ENCODE data around the gene ADGRV1.

The ADGRV1 gene

DNA sequence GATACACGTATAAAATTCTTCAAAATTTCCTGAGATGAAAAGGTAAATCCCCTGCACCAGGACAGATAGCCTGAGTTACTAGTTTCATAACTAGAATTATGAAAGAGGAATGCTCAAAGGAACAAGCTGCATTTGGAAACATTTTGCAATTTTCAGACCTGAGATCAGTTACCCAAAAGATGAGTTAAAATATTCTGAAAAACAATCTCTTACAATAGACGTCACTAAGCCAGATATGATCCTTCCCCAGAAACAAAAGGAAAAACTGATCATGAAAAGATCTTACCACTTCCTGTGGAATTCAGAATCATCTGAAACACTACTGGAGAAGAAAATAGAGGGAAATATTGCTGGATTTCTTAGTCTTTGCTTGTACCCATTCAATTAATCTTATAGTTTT is 619.9 kb downstream of the ADGRV1 start:
- DNase-seq, result no peak

DNA sequence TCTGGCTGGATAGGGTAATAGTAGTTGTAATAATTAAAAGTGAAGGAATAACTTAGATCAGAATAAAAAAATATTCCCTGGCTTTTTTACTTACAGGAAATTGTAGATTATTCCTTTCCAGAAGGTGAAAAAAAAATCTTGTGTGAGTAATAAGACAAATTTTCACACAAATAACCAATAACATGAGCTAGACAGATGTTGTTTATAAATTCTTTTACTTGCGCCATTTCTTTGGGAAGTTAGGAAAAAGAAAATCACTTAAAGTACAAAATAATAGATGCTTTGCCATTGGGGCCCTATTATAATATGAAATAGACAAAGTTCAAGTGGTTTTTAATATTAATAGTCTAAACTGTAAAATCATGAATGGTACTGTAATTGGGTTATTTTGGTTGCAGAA is 620.4 kb downstream of the ADGRV1 start:
- no peak for DNase-seq

DNA sequence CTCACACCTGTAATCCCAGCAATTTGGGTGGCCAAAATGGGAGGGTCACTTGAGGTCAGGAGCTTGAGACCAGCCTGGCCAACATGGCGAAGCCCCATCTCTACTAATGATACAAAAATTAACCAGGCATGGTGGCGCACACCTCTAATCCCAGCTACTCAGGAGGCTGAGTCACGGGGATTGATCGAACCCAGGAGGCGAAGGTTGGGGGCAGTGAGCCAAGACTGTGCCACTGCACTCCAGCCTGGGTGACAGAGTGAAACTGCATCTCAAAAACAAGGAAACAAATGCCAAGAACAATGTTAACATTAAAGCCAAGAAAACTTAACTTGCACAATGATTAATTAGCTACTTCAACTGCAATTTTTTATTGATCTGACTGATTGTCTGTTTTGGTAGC is 621.9 kb downstream of the ADGRV1 start:
- DNase-seq, result no peak

DNA sequence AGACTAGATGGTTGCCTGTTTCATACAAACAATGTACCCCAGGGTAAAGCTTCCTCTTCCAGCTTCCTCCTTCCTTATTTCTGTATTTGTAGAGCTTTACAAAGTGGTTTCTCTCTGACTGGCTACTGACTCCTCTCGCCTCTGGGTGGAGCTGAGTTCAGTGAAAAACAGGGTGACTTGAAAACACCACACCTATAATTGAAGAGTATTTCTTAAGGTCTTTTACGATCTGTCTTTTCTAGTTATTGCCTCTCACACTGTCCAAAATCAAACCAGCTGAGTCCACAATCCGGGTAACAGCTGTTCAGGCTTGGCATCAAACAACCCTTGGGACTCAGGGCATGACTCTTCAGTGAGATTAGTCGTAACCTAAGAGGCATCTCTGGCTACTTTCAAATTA is 624.2 kb downstream of the ADGRV1 start:
- DNase-seq, result peak; percentile 11

DNA sequence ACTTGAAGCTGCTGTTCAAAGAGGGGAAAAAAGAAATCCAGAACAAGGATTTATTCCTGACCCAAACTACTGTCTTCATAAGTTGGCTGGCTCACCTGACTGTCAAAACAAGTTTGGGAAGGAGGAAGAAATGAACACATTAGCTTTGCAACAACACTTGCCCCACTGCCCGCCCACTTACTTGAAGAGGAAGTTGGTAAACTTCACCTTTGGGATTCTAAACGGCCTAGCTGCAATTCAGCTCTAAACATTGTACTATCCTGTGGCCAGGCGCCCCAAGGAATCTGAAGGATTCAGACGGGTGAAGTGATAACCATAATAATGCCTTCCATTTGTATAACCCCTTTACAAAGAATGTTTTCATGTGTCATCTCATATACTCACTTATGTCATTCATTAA is 625.1 kb downstream of the ADGRV1 start:
- no peak for DNase-seq

DNA sequence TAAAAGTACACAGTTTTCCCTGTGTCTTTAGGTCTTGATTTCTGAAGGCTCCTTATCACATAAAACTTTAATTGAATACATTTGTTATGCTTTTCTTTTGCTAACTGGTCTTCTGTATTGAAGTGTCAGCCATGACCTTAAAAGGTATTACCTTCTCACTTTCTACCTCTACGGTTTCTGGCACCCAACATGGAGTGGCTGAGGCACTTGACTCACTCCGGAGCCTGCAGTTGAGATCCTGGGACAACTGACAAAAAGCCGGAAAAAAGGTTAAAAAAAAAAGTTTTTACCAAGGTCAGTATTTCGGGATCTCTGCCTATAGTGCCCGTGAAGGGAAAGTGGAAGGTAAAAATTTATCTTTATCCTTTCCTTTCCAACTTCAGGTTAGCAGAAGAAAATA is 627.5 kb downstream of the ADGRV1 start:
- no peak for DNase-seq

DNA sequence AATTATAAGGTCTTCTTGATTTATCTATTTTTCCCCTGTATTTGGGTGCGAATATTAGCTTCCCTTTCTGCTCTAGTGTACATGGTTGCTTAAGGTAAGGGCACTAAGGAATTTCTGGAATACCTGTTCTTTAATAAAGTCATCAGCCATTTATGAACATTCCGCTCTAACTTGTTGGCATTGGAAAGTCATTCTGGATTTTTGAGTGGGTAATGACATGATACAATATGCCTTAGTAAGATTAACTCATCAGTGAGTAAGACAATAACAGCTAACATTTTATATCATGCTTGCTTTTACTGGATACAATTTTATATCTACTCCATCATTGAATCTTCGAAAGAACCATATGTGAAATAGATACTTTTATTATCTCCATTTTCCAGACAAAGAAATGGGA is 628.4 kb downstream of the ADGRV1 start:
- DNase-seq, result no peak

DNA sequence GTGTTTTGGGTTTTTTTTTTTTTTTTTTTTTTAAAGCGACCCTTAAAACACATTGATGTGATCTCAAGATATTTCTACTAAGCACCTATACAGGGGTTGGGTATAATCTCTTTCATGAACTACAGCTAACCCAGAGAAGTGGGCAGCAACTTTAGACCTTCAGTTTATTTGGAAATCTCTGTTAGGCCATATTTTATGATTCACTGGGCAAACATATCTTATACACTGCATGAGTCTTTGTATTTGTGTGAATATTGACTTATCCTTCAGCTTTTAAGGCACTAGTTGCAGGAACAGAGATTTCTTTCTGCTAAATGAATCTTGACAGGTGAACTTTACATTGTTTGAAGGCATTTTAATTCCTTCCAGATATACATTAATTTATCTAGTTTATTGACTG is 630.2 kb downstream of the ADGRV1 start:
- no peak for DNase-seq

DNA sequence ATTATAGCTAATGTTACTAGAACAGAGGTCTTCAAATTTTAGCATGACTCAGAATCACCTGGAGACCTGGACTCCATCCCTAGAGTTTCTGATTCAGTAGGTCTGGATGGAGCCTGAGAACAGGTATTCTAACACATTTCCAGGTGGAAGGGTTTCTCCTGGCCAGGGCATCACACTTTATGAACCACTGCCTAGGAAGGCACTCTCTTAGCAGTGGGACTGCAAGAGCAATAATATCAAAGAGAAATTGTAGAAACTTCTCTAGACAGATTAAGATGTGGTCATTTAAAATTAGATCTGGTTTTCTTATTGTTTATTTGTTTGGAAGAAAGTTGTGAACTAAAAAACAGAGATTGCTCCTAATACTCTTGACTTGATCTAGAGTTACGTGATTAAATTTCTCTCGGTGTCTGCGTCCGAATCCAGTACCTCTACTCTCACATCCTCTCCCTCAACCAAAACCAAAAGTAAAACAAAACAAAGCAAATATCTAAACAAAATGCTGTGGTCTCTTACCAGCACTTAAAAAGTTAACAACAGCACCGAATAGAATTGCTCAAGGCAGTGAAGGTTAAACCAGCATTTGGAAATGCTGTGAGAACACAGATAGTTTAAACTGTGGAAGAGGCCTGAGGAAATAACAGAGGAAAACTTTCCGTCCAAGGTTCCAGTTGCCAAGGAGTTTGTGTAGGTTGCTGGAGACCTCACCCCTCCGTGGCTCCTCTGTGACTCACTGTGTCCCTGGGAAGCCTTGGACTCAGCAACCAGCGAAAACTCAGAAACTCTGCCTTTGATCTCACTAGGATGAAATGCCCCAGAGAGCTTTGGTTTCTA is 631.1 kb downstream of the ADGRV1 start:
- no peak for DNase-seq

DNA sequence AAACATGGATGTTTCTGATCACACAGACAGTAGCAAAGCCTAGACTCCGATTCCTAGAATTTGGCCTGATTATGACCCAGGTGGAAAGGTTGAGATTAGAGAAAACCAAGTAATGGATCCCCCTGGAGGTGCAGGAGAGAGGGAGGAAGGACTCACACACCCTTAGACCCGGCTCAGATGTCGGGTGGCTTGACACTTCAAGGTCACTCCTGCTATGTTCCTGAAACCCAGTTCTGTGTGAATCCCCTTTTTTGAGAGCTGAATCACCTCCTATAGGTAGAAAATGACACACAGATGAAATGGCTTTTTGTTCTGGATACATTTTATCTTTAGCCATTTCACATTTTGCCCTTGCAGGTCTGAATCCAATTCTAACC is 631.7 kb downstream of the ADGRV1 start:
- no peak for DNase-seq

DNA sequence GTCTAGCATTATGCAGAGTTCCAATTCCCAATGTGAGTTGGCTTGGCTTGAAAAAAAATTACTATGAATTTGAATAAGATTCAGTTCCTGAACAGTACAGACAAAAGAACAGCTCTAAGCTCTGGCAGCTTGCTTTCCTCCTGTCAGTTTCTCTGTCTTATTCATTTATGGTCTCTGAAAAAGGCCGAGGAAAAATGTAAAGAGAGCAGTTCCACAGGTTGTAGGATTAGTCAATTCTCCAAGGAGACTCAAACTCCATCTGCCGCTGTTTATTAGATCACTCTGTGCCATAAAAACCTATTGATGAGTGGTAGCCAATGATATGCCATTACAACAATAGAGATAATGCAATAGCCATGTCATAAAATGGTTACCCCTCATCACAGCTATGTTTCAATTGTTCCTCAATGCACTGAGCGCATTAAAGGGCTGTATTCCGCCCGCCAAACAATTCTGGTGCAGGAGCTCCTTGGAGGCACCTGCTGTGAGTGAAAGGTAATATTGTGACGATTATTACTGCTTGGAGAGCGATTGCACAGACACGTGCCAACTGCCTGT is 636.3 kb downstream of the ADGRV1 start:
- DNase-seq, result no peak

DNA sequence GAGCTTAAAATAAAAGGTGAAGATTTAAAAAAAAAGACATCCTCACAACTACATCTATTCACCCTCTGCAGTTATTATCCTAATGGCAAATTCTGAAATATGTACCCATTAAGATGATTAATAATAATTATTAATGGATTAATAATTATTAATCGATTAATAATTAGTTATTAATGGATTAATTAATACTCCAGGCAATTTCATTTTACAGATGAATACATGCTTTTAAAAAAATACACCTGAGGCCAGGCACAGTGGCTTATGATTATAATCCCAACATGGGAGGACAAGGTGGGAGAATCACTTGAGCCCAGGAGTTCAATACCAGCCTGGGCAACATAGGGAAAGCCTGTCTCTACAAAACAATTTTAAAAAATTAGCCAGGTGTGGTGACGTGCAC is 642.1 kb downstream of the ADGRV1 start:
- no peak for DNase-seq

DNA sequence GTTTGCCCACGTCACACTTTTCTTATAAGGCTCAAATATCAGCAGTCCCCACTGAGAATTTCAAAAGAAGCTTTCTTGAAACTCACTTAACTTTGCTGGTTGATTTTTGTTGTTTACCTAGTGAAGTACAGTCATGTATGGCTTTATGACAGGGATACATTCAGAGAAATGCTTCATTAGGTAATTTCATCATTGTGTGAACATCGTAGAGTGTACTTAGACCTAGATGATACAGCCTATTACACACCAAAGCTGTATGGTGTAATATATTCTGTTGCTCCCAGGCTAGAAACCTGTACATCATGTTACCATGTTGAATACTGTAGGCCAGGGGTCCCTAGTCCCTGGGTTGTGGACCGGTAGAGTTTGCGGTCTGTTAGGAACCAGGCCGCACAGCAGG is 647.5 kb downstream of the ADGRV1 start:
- DNase-seq, result no peak

DNA sequence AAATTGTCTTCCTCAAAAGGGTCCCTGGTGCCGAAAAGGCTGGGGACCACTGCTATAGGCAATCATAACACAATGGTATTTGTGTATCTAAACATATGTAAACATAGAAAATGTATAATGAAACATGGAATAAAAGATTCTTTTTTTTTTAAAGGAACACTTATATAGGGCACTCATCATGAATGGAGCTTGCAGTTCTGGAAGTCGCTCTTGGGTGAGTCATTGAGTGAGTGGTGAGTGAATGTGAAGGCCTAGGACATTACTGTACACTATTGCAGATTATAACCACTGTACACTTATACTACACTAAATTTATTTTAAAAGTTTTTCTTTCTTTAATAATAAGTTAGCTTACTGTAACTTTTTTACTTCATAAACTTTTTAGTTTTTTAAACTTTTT is 648.1 kb downstream of the ADGRV1 start:
- DNase-seq, result no peak

DNA sequence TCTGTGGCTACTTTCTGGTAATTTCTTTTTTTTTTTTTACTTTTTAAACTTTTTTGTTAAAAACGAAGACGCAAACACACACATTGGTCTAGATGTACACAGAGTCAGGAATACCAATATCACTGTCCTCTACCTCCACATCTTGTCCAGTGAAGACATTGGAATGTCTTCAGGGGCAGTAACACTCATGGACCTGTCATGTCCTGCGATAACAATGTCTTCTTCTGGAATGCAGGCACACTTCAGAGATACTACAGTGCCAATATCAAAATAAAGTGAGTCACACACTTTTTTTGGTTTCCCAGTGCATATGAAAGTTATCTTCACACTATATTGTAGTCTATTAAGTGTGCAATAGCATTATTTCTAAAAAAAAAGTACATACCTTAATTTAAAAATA is 648.7 kb downstream of the ADGRV1 start:
- no peak for DNase-seq

DNA sequence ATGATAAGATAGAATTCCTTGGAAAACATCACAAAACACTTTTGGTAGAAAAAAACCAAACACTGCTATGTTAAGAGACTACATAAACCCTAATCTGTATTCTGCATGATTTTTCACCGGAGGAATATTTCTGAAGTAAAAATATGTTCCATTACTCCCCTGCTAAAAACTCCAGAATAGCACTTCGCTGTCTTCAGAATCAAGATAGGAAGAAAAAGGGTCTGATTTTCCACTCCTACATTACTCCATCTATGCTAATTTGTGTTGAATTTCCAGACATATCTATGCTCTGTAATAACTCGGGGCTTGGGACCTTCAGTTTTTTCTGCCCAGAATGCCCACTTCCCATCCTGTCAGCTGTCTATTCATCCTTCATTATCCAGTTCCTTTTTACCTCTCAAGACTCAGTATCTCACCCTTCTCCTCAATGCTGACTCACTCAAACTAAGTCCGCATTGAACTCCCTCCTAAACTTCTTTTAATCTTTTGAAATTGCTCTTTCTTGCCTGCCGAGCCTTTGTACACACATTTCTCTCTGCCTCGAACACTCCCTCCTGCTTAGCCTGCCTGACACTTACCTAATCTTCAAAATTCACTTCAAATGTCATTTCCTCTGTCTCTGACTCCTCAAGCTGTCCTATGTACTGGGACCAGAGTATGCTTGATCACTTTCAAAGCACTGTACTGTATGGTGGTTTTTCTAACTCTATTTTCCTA is 653.6 kb downstream of the ADGRV1 start:
- no peak for DNase-seq

DNA sequence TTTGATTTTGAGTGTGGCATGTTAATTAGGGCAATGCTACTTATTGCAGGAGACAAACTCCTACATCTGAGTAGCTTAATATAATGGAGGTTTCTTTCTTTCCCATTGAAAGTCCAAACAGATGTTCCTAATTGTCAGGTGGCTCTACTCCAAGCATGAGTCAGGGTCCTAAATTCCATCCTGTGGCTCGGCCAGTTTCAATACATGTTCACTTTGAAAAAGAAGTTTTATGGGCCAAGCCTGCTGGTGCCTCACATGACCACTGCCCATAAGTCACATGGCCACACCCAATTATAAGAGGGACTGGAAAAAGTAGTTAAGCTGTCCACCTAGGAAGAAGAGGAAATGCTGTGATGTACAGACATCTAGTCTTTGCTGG is 654.1 kb downstream of the ADGRV1 start:
- no peak for DNase-seq
